ENCODE data around the gene UAP1. TPM values are rescaled to one million over a fixed set of nuclear protein-coding genes. Genes with fewer than 3 reads are reported as not detected.

UAP1 gene
- total RNA-seq, 1 experiment from 2014 or later, result 39.8 TPM

GRCh38 chr1:162565460-162565859 lies 3.9 kb downstream of the UAP1 start:
- no peak for TF ChIP-seq EZH2 (IDR thresholded peaks at IDR 0.05; ENCODE audit: low read depth)
- no peak for TF ChIP-seq CTCF (conservative IDR thresholded peaks at IDR 0.05)
- 0 out of 2 replicates have a peak, but pooled peaks cover 4% of the 10 kb centered on the region for H3K9me2 ChIP-seq (ENCODE audit: insufficient read depth)
- no peaks in the 10 kb centered on the region for H3K9me3 ChIP-seq (ENCODE audit: insufficient read depth, low read depth)
- H3K4me1 ChIP-seq (replicated peaks; ENCODE audit: insufficient read depth), result peaks cover 12% of the 10 kb centered on the region
- H3K27ac ChIP-seq, result no peak overlapping the region
- H4K20me1 ChIP-seq (ENCODE audit: insufficient read depth), result 0 out of 2 replicates have a peak, but pooled peaks cover 10% of the 10 kb centered on the region
- CTCF ChIA-PET, result no interaction called here
- H3K27me3 ChIP-seq (ENCODE audit: insufficient read depth, low read depth), result no peaks in the 10 kb centered on the region
- H3K4me2 ChIP-seq, result no peak overlapping the region
- peaks cover 42% of the 10 kb centered on the region for H3K79me2 ChIP-seq (ENCODE audit: low read depth)
- no peak overlapping the region for H2AFZ ChIP-seq
- H3F3A ChIP-seq (ENCODE audit: insufficient read depth, low read depth), result no peaks in the 10 kb centered on the region
- H3K4me3 ChIP-seq, result no peak overlapping the region
- intact Hi-C loops (cut with micrococcal nuclease; ENCODE audit: unreplicated experiment), result no loop called here
- 0 out of 2 replicates have a peak, but pooled peaks cover 9% of the 10 kb centered on the region for H3K36me3 ChIP-seq (ENCODE audit: low read depth)
- POLR2A ChIA-PET (ENCODE audit: unreplicated experiment), result no interaction called here
- no peak for DNase-seq
- BruUV-seq (replicated peaks), result no TSS peak

GRCh38 chr1:162566870-162567269 lies 5.3 kb downstream of the UAP1 start:
- no peak for DNase-seq
- H4K20me1 ChIP-seq (ENCODE audit: insufficient read depth), result 0 out of 2 replicates have a peak, but pooled peaks cover 10% of the 10 kb centered on the region
- H3K79me2 ChIP-seq (ENCODE audit: low read depth), result peaks cover 46% of the 10 kb centered on the region
- BruUV-seq (replicated peaks), result no TSS peak
- H3K27ac ChIP-seq, result no peak overlapping the region
- POLR2A ChIA-PET (ENCODE audit: unreplicated experiment), result no interaction called here
- no peaks in the 10 kb centered on the region for H3F3A ChIP-seq (ENCODE audit: insufficient read depth, low read depth)
- no peak overlapping the region for H2AFZ ChIP-seq
- H3K9me2 ChIP-seq (ENCODE audit: insufficient read depth), result 0 out of 2 replicates have a peak, but pooled peaks cover 4% of the 10 kb centered on the region
- H3K9me3 ChIP-seq (ENCODE audit: insufficient read depth, low read depth), result no peaks in the 10 kb centered on the region
- intact Hi-C loops (cut with micrococcal nuclease; ENCODE audit: unreplicated experiment), result no loop called here
- H3K4me3 ChIP-seq, result no peak overlapping the region
- CTCF ChIA-PET, result interaction anchor here (1.1 kb wide), 1 partner anchor 530 kb away, joined by 8 read pairs; no protein-coding TSS in a partner anchor
- TF ChIP-seq EZH2 (IDR thresholded peaks at IDR 0.05; ENCODE audit: low read depth), result no peak
- no peaks in the 10 kb centered on the region for H3K27me3 ChIP-seq (ENCODE audit: insufficient read depth, low read depth)
- H3K36me3 ChIP-seq (ENCODE audit: low read depth), result 0 out of 2 replicates have a peak, but pooled peaks cover 9% of the 10 kb centered on the region
- peaks cover 9% of the 10 kb centered on the region; the same call in 1 of the 2 replicates for H3K4me1 ChIP-seq (replicated peaks; ENCODE audit: insufficient read depth)
- H3K4me2 ChIP-seq, result no peak overlapping the region

- Histone ChIP-seq H3K9me2 (ENCODE audit: insufficient read depth) (0 out of 2 replicates have a peak, but pooled peaks cover 4% of the 10 kb centered on the region), H3K4me2 (no peak overlapping the region), H3K79me2 (ENCODE audit: low read depth) (peaks cover 27% of the 10 kb centered on the region), H3K4me3 (no peak overlapping the region), H3K27me3 (ENCODE audit: insufficient read depth, low read depth) (no peaks in the 10 kb centered on the region), H3K9me3 (ENCODE audit: insufficient read depth, low read depth) (no peaks in the 10 kb centered on the region), H3K36me3 (ENCODE audit: low read depth) (0 out of 2 replicates have a peak, but pooled peaks cover 9% of the 10 kb centered on the region), H3K27ac (no peak overlapping the region), H3K4me1 (replicated peaks; ENCODE audit: insufficient read depth) (no peaks in the 10 kb centered on the region), H4K20me1 (ENCODE audit: insufficient read depth) (0 out of 2 replicates have a peak, but pooled peaks cover 10% of the 10 kb centered on the region), H3F3A (ENCODE audit: insufficient read depth, low read depth) (no peaks in the 10 kb centered on the region), H2AFZ (no peak overlapping the region)
- intact Hi-C loops (cut with micrococcal nuclease; ENCODE audit: unreplicated experiment), result no loop called here
- no peak for TF ChIP-seq EZH2 (IDR thresholded peaks at IDR 0.05; ENCODE audit: low read depth)
- no peak for TF ChIP-seq CTCF (conservative IDR thresholded peaks at IDR 0.05)
- no TSS peak for BruUV-seq (replicated peaks)
- DNase-seq, result no peak
- POLR2A ChIA-PET (ENCODE audit: unreplicated experiment), result interaction anchor here (0.6 kb wide), 1 partner anchor 1374 kb away, joined by 6 read pairs; no protein-coding TSS in a partner anchor
- CTCF ChIA-PET, result no interaction called here
Measured at GRCh38 chr1:162568802-162569201, 7.3 kb downstream of the UAP1 start.

Measured in PC-9 (cell line).